ENCODE results near the gene HSD17B8. TPM values are rescaled to one million over a fixed set of nuclear protein-coding genes. Genes with fewer than 3 reads are reported as not detected.

HSD17B8 gene
- total RNA-seq, 2 donors from 2014 or later = 5.7 to 6.8 TPM

DNA sequence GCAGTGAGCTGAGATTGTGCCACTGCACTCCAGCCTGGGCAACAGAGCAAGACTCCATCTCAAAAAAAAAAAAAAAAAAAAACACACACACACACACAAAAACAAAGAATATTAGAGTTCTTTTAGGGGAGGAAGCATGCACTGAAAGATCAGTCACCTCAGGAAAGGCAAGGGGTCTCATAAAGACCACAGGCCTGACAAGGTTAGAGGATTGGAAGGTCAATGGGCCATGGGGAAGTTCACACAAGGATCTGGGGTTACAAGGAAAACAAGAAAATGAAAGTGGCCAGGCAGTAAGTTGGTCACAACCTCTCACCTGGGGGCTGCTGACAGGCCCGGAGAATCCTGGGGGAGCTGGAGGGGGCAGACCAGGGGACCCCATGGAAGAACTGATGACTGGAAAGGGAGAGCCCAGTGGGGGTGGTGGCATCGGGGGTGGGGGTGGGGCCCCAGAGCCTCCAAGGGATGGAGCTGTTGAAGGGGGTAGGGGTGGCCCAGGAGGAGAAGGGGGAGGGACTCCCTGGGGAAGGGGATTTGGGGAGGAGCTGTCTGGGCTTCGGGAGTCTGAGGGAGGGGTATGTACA is 5.5 kb upstream of the HSD17B8 start:
- H3K4me1 ChIP-seq (ENCODE audit: control insufficient read depth, insufficient read depth, low read length) = peaks cover 5% of the 10 kb centered on the region
- no peaks in the 10 kb centered on the region for H3K27me3 ChIP-seq (ENCODE audit: control insufficient read depth, insufficient read depth, low read length, poor library complexity, severe bottlenecking)
- H3K27ac ChIP-seq (ENCODE audit: low read depth, low read length) = no peak overlapping the region
- Mint-ChIP-seq H3K27me3 (ENCODE audit: insufficient read depth) (no peaks in the 10 kb centered on the region), H3K4me3 (peak overlapping the region; percentile 96), H3K9me3 (no peaks in the 10 kb centered on the region), H3K4me1 (peaks cover 20% of the 10 kb centered on the region), H3K36me3 (ENCODE audit: low read depth) (peaks cover 52% of the 10 kb centered on the region), H3K27ac (peak overlapping the region; percentile 86)
- peaks cover 51% of the 10 kb centered on the region for H3K36me3 ChIP-seq (ENCODE audit: control insufficient read depth, insufficient read depth, low read length)
- no peak for DNase-seq
- peak overlapping the region; percentile 99 for H3K4me3 ChIP-seq (ENCODE audit: low read length)
- no peak overlapping the region for H3K9ac ChIP-seq (ENCODE audit: extremely low read depth, low read length, poor library complexity, severe bottlenecking)
- WGBS, 2 experiments (ENCODE audit: insufficient coverage in 1 of 2, insufficient read length in 1 of 2) = 61% methylated on average over 3 of the region's 3 CpGs; no CpG with 5 or more reads in 1 of the 2 experiments
- TF ChIP-seq, protein P1, sequence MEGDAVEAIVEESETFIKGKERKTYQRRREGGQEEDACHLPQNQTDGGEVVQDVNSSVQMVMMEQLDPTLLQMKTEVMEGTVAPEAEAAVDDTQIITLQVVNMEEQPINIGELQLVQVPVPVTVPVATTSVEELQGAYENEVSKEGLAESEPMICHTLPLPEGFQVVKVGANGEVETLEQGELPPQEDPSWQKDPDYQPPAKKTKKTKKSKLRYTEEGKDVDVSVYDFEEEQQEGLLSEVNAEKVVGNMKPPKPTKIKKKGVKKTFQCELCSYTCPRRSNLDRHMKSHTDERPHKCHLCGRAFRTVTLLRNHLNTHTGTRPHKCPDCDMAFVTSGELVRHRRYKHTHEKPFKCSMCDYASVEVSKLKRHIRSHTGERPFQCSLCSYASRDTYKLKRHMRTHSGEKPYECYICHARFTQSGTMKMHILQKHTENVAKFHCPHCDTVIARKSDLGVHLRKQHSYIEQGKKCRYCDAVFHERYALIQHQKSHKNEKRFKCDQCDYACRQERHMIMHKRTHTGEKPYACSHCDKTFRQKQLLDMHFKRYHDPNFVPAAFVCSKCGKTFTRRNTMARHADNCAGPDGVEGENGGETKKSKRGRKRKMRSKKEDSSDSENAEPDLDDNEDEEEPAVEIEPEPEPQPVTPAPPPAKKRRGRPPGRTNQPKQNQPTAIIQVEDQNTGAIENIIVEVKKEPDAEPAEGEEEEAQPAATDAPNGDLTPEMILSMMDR (conservative IDR thresholded peaks at IDR 0.05) = no peak
- no peaks in the 10 kb centered on the region for H3K9me3 ChIP-seq (ENCODE audit: control insufficient read depth, low read length)

DNA sequence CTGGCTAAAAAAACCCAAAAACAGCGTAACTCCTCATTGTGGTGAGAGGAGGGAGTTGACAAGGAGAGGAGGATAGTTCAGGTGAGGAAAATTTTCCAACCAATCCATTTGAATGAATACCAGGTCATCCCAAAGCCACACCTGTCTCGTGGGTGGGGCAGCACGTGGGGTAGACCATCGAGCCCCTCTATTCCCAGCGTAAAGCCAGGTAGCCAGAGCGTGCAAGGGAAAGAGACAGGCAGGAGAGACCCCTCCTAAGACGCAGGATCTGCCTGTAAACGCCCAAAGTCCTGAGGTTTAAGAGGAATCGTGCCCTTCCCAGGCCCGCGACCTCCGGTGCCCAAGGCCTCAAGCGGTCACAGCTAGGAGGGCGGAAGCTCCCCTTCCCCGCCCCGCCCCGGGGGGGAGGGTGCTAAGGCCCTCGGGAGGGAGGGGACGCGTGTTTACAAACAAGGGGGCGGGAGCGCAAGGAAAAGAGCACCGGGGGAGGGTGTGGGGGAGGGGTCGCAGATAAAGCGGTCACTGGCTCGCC is 4.7 kb upstream of the HSD17B8 start:
- H3K27ac ChIP-seq (ENCODE audit: low read depth, low read length) = peak overlapping the region; percentile 29
- no peak for DNase-seq
- peaks cover 46% of the 10 kb centered on the region for H3K36me3 Mint-ChIP-seq (ENCODE audit: low read depth)
- peak overlapping the region; percentile 99 for H3K4me3 ChIP-seq (ENCODE audit: low read length)
- peaks cover 44% of the 10 kb centered on the region for H3K36me3 ChIP-seq (ENCODE audit: control insufficient read depth, insufficient read depth, low read length)
- 1 to 8% methylated on average over 5 to 25 of the region's 26 CpGs for WGBS, 2 experiments (ENCODE audit: insufficient coverage in 1 of 2, insufficient read length in 1 of 2)
- H3K9ac ChIP-seq (ENCODE audit: extremely low read depth, low read length, poor library complexity, severe bottlenecking) = peak overlapping the region; percentile 99
- peaks cover 5% of the 10 kb centered on the region for H3K4me1 ChIP-seq (ENCODE audit: control insufficient read depth, insufficient read depth, low read length)
- H3K27me3 Mint-ChIP-seq (ENCODE audit: insufficient read depth) = no peaks in the 10 kb centered on the region
- TF ChIP-seq, protein P1 (conservative IDR thresholded peaks at IDR 0.05) = no peak
- no peaks in the 10 kb centered on the region for H3K9me3 ChIP-seq (ENCODE audit: control insufficient read depth, low read length)
- H3K4me1 Mint-ChIP-seq = peaks cover 23% of the 10 kb centered on the region
- peak overlapping the region; percentile 86 for H3K27ac Mint-ChIP-seq
- H3K9me3 Mint-ChIP-seq = no peaks in the 10 kb centered on the region
- peak overlapping the region; percentile 96 for H3K4me3 Mint-ChIP-seq
- no peaks in the 10 kb centered on the region for H3K27me3 ChIP-seq (ENCODE audit: control insufficient read depth, insufficient read depth, low read length, poor library complexity, severe bottlenecking)

DNA sequence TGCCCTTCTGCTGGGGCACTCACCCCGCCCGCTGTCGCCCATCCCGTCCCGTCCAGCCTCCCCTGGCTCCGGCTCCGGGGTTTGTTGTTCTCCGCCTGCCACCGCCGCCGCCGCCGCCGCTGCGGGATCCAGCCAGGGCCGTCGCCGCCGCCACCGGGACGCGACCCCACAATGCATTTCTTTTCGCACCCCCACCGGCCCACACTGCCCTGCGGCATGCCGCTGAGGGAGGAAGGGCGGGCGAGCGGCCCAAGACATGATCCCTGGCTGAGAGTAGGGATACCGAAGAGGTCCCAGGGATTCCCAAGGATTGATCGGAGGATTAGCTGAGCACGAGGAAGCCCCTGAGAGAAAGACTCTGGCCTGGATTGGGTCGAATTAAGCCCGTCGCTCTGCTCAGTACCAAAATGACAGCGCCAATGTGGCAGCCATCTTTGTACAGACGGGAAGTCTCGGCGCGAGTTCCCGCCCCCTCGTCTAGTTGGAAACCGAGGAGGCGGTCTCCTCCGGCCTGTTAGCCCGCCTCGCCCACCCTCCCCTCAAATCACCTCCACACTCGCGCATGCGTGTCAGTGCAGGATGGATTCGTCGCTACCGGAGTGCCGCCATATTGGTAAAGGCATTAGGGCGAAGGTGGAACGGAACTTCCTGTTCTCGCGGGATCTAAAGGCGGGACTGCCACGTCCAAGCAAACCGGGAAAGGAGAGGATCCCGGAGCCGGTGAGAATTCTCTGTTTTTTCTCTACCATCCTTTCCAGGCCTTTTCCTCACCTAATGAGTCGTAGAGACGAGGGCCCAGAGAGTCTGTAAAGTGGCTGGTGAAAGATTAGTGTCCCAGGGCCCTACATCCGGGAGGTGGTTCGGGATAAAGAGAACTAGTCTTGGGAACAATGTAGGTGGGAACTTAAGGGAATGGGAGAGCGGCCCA is 4.0 kb upstream of the HSD17B8 start, which contains the start of the genes RXRB and SLC39A7:
Gene RXRB (minus strand): TSS at position 447 of the 928 bp plus-strand sequence. CDS start 189 bp downstream, at position 258.
Gene SLC39A7 (plus strand): TSS at position 649 of the 928 bp plus-strand sequence. CDS start 379 bp downstream, outside the sequence.
- Mint-ChIP-seq H3K4me1 (peaks cover 28% of the 10 kb centered on the region), H3K9me3 (no peaks in the 10 kb centered on the region), H3K4me3 (peak within 1 kb of the TSS; percentile 96), H3K27ac (peak within 1 kb of the TSS; percentile 99), H3K27me3 (ENCODE audit: insufficient read depth) (peaks cover 3% of the 10 kb centered on the region), H3K36me3 (ENCODE audit: low read depth) (peaks cover 39% of the 10 kb centered on the region)
- Histone ChIP-seq H3K4me1 (ENCODE audit: control insufficient read depth, insufficient read depth, low read length) (peaks cover 7% of the 10 kb centered on the region), H3K4me3 (ENCODE audit: low read length) (peak within 1 kb of the TSS; percentile 99), H3K36me3 (ENCODE audit: control insufficient read depth, insufficient read depth, low read length) (peaks cover 38% of the 10 kb centered on the region), H3K27me3 (ENCODE audit: control insufficient read depth, insufficient read depth, low read length, poor library complexity, severe bottlenecking) (no peaks in the 10 kb centered on the region), H3K27ac (ENCODE audit: low read depth, low read length) (peak within 1 kb of the TSS; percentile 95), H3K9me3 (ENCODE audit: control insufficient read depth, low read length) (no peaks in the 10 kb centered on the region), H3K9ac (ENCODE audit: extremely low read depth, low read length, poor library complexity, severe bottlenecking) (peak within 1 kb of the TSS; percentile 99)
- DNase-seq = peak; percentile 99
- TF ChIP-seq, protein P1 (conservative IDR thresholded peaks at IDR 0.05) = no peak
- WGBS, 2 experiments (ENCODE audit: insufficient coverage in 1 of 2, insufficient read length in 1 of 2) = 0% methylated on average over 16 to 68 of the region's 68 CpGs
